GM12892 (cell line): ENCODE data around the gene HPCAL1.

Source experiments
- DNase-seq: peaks from one replicate; pipeline ENCODE4 v3.0.0; 2011; ENCODE audit not compliant: insufficient read length
- FAIRE-seq: peaks from 2 replicates; lab custom pipeline; 2011; peaks lifted over from hg19 to GRCh38; lab: Jason Lieb, UNC
- POLR2A ChIP-seq: IDR thresholded peaks from 2 replicates; pipeline ENCODE4 v1.6.1; 2011; ENCODE audit warnings: low read depth, low read length, control low read depth
- POLR2AphosphoS5 ChIP-seq: IDR thresholded peaks from 2 replicates; pipeline ENCODE4 v1.6.1; 2011; ENCODE audit warnings: low read depth, low read length, control low read depth
- TAF1 ChIP-seq: IDR thresholded peaks from 2 replicates; pipeline ENCODE4 v1.6.1; 2011; ENCODE audit warnings: low read depth, mild to moderate bottlenecking, control low read depth, low read length, borderline replicate concordance

The HPCAL1 gene

GRCh38 chr2:10370895-10371294 is 68.2 kb downstream of the HPCAL1 start:
- DNase-seq, result no peak
- TF ChIP-seq POLR2A (no peak), POLR2AphosphoS5 (no peak), TAF1 (no peak)
- FAIRE-seq, result no peak

- FAIRE-seq (no peak), DNase-seq (no peak)
- TF ChIP-seq POLR2AphosphoS5 (no peak), TAF1 (no peak), POLR2A (no peak)
These were observed 68.9 kb downstream of the HPCAL1 start for GRCh38 chr2:10371441-10372196.

GRCh38 chr2:10372203-10372861 is 69.6 kb downstream of the HPCAL1 start:
- TF ChIP-seq POLR2A (no peak), TAF1 (no peak), POLR2AphosphoS5 (no peak)
- FAIRE-seq (no peak), DNase-seq (no peak)

- FAIRE-seq (no peak), DNase-seq (no peak)
- TF ChIP-seq POLR2A (no peak), POLR2AphosphoS5 (no peak), TAF1 (no peak)
These were observed 70.1 kb downstream of the HPCAL1 start for GRCh38 chr2:10372862-10373240.

- FAIRE-seq (no peak), DNase-seq (no peak)
- TF ChIP-seq POLR2A (no peak), TAF1 (no peak)
These were observed 71.2 kb downstream of the HPCAL1 start for GRCh38 chr2:10373931-10374330.

- no peak for DNase-seq
- no peak for TF ChIP-seq POLR2AphosphoS5
- no peak for TF ChIP-seq POLR2A
- TF ChIP-seq TAF1, result no peak
- no peak for FAIRE-seq
These were observed 71.7 kb downstream of the HPCAL1 start for GRCh38 chr2:10374362-10374943.

- no peak for FAIRE-seq
- TF ChIP-seq TAF1 (no peak), POLR2AphosphoS5 (no peak), POLR2A (no peak)
- DNase-seq, result no peak
These were observed 73.0 kb downstream of the HPCAL1 start for GRCh38 chr2:10375570-10376281.

GRCh38 chr2:10377052-10377746 is 74.5 kb downstream of the HPCAL1 start:
- FAIRE-seq (no peak), DNase-seq (no peak)
- TF ChIP-seq POLR2A (no peak), TAF1 (no peak), POLR2AphosphoS5 (no peak)

GRCh38 chr2:10377747-10378085 is 75.0 kb downstream of the HPCAL1 start:
- DNase-seq (no peak), FAIRE-seq (no peak)
- TF ChIP-seq TAF1 (no peak), POLR2AphosphoS5 (no peak), POLR2A (no peak)

GRCh38 chr2:10378189-10378588 is 75.5 kb downstream of the HPCAL1 start:
- no peak for FAIRE-seq

GRCh38 chr2:10380048-10380926 is 77.6 kb downstream of the HPCAL1 start:
- no peak for TF ChIP-seq POLR2A
- no peak for TF ChIP-seq TAF1
- TF ChIP-seq POLR2AphosphoS5, result no peak
- no peak for FAIRE-seq
- DNase-seq, result no peak

More at GRCh38 chr2:10378189-10378588, 75.5 kb downstream of the HPCAL1 start:
- peak; percentile 46 for DNase-seq
- TF ChIP-seq TAF1 (no peak), POLR2A (no peak)
